ENCODE measurements around the gene NHLH2. TPM values are rescaled to one million over a fixed set of nuclear protein-coding genes. Genes with fewer than 3 reads are reported as not detected.

Gene NHLH2
- not detected for total RNA-seq
- long read RNA-seq, result 0 reads

- Histone ChIP-seq H3K27me3 (peaks cover 16 to 33% of the 10 kb centered on the region in 2 donors), H3K4me1 (peaks cover 0 to 21% (median 3%) of the 10 kb centered on the region in 4 donors), H3K27ac (no peak within 1 kb of the TSS), H3K36me3 (no peaks in the 10 kb centered on the region), H3K4me3 (no peak within 1 kb of the TSS), H3K9me3 (no peaks in the 10 kb centered on the region)
- WGBS (ENCODE audit: insufficient coverage, low coverage, low lambda C conversion rate, missing lambda C conversion rate), result 16% methylated on average over 9 of the region's 9 CpGs
- no peak for DNase-seq
- intact Hi-C loops (cut with DNase I), result no loop called here
- TF ChIP-seq POLR2A (IDR thresholded peaks at IDR 0.05), result no peak
- no peak for TF ChIP-seq CTCF (IDR thresholded peaks at IDR 0.05)
- ATAC-seq, result no peak
Measured at GRCh38 chr1:115840605-115841460, at the start of gene NHLH2. Gene NHLH2, minus strand, starts transcription at chr1:115841126. Its CDS starts 2,754 bp downstream, at chr1:115838372.

- no peak for ATAC-seq
- DNase-seq, result no peak
- 48% methylated on average over 3 of the region's 4 CpGs for WGBS (ENCODE audit: insufficient coverage, low coverage, low lambda C conversion rate, missing lambda C conversion rate)
Measured at GRCh38 chr1:115890580-115890979, 49.7 kb upstream of the NHLH2 start.

GRCh38 chr1:115888976-115889375 lies 48.0 kb upstream of the NHLH2 start:
- no peaks in the 10 kb centered on the region for H3K4me1 ChIP-seq
- no peaks in the 10 kb centered on the region for H3K36me3 ChIP-seq
- intact Hi-C loops (cut with DNase I), result no loop called here
- ATAC-seq (no peak), DNase-seq (no peak)
- WGBS (ENCODE audit: insufficient coverage, low coverage, low lambda C conversion rate, missing lambda C conversion rate), result 65% methylated on average over 2 of the region's 2 CpGs
- TF ChIP-seq POLR2A (IDR thresholded peaks at IDR 0.05), result no peak
- no peak for TF ChIP-seq CTCF (IDR thresholded peaks at IDR 0.05)
- no peak overlapping the region for H3K4me3 ChIP-seq
- no peak overlapping the region for H3K27ac ChIP-seq
- no peaks in the 10 kb centered on the region for H3K9me3 ChIP-seq
- no peaks in the 10 kb centered on the region for H3K27me3 ChIP-seq

More at GRCh38 chr1:115890580-115890979, 49.7 kb upstream of the NHLH2 start:
- Histone ChIP-seq H3K9me3 (no peaks in the 10 kb centered on the region), H3K27me3 (no peaks in the 10 kb centered on the region), H3K36me3 (no peaks in the 10 kb centered on the region), H3K4me1 (no peaks in the 10 kb centered on the region), H3K27ac (no peak overlapping the region), H3K4me3 (no peak overlapping the region)
- intact Hi-C loops (cut with DNase I), result no loop called here
- TF ChIP-seq POLR2A (IDR thresholded peaks at IDR 0.05) (no peak), CTCF (IDR thresholded peaks at IDR 0.05) (no peak)

- Histone ChIP-seq H3K27me3 (no peaks in the 10 kb centered on the region), H3K9me3 (no peaks in the 10 kb centered on the region), H3K27ac (no peak overlapping the region), H3K36me3 (no peaks in the 10 kb centered on the region), H3K4me3 (no peak overlapping the region), H3K4me1 (peaks cover 0 to 4% (median 0%) of the 10 kb centered on the region in 4 donors)
- ATAC-seq, result no peak
- 65% methylated on average over 6 of the region's 8 CpGs for WGBS (ENCODE audit: insufficient coverage, low coverage, low lambda C conversion rate, missing lambda C conversion rate)
- no peak for DNase-seq
- intact Hi-C loops (cut with DNase I), result no loop called here
- TF ChIP-seq POLR2A (IDR thresholded peaks at IDR 0.05), result no peak
- no peak for TF ChIP-seq CTCF (IDR thresholded peaks at IDR 0.05)
Measured at GRCh38 chr1:115882913-115883902, 42.3 kb upstream of the NHLH2 start.

Data from right lobe of liver (tissue), 6 donors.